PFSK-1 (cell line): ENCODE data around the gene SCARB1.

Experiments used
- FOXP2 ChIP-seq: optimal IDR thresholded peaks from 2 replicates; pipeline ENCODE3; 2011; ENCODE audit warnings: borderline replicate concordance, control low read depth, inconsistent platforms; ENCODE audit not compliant: insufficient read depth; ENCODE audit errors: extremely low read length, extremely low read depth
- POLR2AphosphoS5 ChIP-seq: IDR thresholded peaks from 2 replicates; pipeline ENCODE4 v1.6.1; 2012; ENCODE audit warnings: low read depth, mild to moderate bottlenecking, control low read depth, low read length, moderate library complexity
- REST ChIP-seq, 2 experiments: IDR thresholded peaks; 2 replicates each; pipeline versions ENCODE4 v1.6.1 to v1.8.0; 2011 to 2012; ENCODE audit warnings: low read depth in 2 of 2, low read length in 2 of 2, control low read depth in 1 of 2, inconsistent platforms in 1 of 2, mild to moderate bottlenecking in 1 of 2, moderate library complexity in 1 of 2; ENCODE audit not compliant: insufficient read depth in 1 of 2
- SIN3A ChIP-seq: IDR thresholded peaks from 2 replicates; pipeline ENCODE4 v1.6.1; 2012; ENCODE audit warnings: mild to moderate bottlenecking, low read length, moderate library complexity, borderline replicate concordance; ENCODE audit not compliant: insufficient read depth
- TAF1 ChIP-seq: IDR thresholded peaks from 2 replicates; pipeline ENCODE4 v1.6.1; 2012; ENCODE audit warnings: low read length, control low read depth, borderline replicate concordance; ENCODE audit not compliant: insufficient read depth

DNA sequence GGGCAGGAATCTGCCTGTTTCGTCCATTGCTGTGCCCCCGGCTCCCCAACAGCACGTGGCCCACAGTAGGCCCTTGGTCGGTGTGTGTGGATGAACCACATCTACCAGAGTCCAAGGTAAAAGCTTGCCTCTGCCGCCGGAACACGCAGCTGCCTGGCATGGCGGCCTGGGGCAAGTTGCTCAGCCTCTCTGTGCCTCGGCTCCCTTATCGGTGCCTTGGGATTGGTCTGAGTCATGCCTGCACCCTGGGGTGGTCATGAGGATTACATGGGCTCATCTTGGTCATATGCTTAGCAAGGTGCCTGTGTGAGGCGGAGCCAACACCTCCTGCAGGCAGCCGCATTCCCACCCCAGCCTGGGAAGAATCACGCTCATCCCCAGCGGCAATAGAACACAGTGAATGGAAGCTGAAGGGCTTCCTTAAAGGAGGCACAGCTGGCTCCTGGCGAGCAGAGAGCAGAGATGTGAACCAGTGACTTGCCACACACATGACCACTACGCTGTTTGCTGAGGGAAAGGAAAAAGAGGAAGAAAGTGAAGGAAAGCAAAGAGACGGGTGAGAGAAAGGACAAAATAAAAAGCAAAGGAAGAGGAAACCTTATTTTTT, 5.5 kb upstream of the SCARB1 start:
- TF ChIP-seq POLR2AphosphoS5 (no peak), REST (IDR thresholded peaks at IDR 0.05; ENCODE audit: insufficient read depth in 1 of 2, low read depth in 2 of 2, low read length in 2 of 2) (no peak), TAF1 (no peak), SIN3A (no peak), FOXP2 (no peak)
